Stimulated activated CD4-positive, alpha-beta T cell treated with anti-CD3 and anti-CD28 coated beads, Interleukin-1b, Interleukin-23, amount 100 ng/mL, for 4 hours (primary cell): ENCODE measurements around the gene ASPG.
A peak's percentile ranks its signal among the peaks of the same experiment; 100 is the strongest.

Experiments
- DNase-seq, 2 donors: peaks; one replicate each; pipeline ENCODE4 v3.0.0-alpha.2; 2020; ENCODE audit warnings: low read depth in 2 of 2

ASPG gene

DNA sequence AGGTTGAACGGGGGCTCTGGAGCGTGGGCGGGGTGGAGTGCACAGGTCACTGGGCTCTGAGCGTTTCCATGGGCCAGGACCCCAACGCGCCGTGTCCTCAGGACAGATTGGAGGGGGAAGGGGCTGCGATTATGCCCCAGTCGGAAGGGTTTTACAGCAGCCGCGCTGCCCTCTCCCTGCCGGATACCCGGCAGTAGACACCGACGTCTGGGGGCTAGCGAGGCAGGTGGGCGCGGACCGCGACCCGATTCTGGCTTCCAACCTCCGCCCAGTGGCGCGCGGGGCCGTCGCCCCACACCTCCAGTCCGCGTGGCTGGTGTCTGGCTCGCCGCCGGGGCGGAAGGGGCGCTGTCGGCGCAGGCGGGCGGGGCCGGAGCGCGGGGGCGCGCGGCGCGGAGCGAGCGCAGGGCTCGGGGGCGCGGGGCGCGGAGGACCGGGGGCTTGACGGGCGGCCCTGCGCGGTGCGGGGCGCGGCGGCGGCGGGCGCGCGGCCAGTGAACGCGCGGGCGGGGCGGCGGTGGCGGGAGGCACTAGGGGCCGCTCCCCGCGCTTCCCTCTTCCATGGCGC, 50.5 kb downstream of the ASPG start:
- DNase-seq = no peak

DNA sequence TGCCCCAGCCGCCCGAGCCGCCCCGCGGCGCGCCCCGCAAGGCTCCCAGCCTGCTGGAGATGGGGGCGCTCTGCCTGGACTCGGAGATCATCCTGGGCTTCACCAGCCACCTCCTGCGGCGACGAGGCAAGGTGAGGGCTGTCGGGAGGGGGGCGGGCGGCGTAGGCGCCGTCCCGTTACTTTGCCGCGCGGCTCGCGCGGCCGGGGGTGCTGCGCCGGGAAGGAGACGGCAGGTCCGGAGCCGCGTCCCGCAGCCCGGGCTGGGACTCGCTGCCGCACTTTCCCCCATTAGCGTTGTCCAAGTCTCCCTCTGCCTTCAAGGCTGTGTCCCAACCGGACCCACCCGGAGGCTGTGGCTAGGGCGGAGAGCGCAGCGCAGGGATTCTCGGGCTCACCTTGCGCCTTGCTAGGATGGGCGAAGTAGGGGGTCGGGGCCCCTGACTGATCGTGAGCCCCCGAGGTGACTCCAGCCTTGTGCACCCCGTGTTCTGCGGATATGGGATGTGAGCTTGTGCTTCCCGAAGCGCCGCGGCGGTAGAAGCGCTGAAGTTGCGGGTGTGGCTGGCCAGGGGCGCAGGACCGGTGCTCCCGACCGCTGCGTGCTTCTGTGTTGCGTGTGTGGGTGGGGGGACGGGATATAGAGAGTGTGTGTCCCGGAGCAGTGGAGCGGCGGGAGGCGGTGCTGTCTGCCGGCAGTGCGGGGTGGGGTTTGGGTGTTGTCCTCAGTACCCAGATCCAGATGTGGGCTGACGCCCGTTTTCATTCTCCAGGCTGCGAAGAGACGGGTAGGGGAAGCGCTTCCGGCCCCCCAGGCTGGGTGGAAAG, 51.2 kb downstream of the ASPG start:
- DNase-seq = no peak

DNA sequence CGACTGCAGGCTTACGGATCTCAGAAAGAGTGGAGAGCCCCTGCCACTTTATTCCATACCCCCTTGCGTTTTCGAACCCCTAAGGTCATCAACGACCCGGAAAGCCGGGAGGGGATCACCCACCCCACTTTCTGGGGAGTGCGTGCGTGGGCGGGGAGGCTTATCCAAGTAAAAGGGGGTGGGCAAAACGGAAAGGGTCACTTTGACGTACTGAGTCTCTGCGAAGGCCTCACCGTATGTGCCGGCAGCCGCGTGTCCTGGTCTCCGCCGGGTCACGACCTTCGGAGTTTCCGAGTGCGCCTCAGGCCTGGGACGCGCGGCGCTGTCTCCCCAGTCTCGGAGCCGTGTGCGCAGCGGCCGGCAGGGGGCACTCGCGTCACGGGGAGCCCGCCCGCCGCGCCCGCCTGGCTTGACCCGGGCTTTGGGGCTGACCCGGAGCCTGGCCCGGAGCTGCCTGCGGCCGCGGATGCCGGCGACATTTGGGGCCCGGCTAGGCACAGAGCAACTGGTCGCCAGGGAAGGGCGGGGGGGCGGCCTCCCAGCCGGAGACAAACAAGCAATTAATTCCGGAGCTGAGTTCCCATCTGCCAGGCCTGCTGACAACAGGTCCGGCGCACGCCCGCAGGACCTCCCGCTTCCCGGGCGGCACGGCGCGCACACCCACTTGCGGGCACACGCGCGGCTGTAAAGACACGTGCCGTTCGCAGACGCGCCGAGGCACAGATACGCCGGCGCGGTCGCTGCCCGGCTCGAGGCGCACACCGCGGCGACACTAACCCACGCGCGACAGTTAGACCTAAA, 52.0 kb downstream of the ASPG start:
- DNase-seq = peak; percentile 47 to 63

DNA sequence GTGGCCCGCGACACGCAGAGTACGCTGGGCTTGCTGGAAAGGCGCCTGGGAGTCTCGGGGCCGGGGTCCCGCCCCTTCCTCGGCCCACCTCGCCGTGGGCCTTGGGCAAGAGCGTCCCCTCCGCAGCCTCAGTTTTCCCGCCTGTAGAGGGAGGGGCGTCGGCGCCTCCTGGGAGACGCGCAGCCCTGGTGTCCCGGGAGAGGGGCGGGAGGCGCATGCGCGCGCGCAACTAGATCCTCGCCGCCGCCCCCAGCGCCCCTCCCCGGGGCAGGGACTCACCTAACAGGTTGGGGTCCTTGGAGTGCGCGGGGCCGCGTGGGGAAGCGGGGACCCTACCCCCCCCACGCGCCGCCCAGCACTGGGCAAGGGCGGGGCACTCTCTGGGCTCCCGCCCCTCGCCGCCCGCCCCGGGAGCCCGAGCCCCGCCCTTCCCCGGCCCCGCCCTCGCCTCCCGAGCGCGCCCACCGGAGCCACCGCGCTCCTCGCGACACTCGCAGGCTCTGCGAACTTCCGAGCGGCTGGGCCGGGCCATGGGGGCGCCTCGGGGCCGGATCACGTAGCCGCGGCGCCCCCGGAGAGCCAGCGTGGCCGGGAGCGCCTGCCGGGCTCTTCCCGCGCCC, 52.7 kb downstream of the ASPG start, which contains the start of gene KIF26A:
TSS of gene KIF26A (plus strand) at position 490 of the 620 bp plus-strand sequence. CDS start 136 bp downstream, outside the sequence.
- peak in 1 of 2 donors; percentile 29 for DNase-seq

DNA sequence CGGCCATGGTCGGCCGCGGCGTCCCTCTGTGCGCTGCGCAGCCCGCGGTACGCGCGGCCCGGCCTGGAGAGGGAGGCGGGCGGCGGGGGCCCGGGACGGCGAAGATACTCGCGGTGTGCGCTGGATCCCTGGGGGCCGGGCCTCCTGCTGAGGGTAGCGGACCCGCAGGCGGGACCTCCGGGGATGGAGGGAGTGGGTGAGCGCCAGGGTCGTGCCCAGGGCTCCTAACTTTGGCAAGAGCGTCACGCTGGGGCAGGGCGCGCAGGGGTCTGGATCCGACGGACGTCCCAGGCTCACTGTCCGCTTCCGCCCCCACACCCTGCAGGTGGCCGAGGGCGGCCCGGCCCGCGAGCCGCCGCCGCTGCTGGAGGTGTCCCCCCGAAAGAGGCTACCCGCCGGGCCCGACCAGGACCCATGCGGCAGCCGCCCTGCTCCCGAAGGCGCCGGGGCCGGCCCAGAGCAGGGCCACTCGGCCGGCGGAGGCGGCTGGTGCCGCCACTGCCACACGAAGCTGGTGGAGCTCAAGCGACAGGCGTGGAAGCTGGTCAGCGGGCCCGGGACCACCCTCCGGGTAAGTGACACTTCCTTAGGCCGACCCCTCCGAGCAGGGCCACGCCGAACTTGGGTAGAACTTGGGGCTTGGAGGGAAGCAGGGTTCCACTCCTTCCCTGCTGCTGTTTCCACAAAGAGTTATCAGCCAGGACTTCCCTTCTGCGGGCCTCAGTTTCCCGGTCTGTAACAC, 53.4 kb downstream of the ASPG start:
- no peak for DNase-seq

DNA sequence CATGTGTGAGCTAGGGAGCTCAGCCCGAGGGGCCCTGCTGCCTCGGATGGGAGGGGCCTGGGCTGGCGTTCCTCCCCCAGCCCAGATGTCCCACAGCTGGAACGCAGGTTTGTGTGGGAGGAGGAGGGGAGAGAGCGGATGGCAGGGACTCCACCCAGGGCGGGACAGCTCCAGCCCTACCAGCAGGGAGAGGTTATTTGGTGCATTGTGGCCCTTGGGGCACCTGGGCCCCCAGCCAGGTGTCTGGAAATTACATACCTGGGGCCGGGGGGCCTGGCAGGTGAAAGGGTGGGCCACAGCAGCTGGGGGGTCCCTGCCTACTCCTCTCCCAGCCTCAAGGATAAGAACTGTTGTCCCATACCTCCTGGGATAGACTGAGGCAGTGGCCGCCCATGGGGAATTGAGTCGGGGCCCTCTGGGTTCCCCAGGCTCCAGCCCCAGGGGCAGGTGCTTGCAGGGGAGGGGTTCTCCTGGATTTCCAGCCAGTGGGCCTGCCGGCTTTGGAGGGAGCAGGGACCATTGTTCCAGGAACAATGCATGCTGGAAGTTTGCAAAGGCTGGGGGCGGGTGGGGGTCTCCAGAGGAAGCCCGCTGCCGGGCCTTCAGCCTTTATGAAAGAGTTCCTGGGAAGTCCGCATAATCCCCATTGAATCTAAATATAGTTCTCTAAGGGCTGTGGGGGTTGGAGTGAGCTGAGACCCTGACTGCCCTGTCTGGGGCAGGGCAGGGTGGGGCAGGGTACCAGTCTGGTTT, 54.1 kb downstream of the ASPG start:
- DNase-seq = no peak

DNA sequence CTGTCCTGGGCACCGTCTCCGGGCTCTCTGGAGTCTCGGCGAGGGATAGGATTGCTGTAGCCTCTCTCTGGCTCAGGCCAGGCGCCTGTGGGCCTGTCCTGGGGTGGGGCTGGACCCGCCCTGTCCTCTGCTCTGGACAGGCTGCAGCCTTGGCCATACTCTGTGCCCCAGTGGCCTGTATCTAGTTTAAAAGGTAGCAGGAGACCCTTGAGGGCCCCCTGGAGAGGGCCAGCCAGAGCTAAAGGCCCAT, 54.6 kb downstream of the ASPG start:
- DNase-seq = no peak

DNA sequence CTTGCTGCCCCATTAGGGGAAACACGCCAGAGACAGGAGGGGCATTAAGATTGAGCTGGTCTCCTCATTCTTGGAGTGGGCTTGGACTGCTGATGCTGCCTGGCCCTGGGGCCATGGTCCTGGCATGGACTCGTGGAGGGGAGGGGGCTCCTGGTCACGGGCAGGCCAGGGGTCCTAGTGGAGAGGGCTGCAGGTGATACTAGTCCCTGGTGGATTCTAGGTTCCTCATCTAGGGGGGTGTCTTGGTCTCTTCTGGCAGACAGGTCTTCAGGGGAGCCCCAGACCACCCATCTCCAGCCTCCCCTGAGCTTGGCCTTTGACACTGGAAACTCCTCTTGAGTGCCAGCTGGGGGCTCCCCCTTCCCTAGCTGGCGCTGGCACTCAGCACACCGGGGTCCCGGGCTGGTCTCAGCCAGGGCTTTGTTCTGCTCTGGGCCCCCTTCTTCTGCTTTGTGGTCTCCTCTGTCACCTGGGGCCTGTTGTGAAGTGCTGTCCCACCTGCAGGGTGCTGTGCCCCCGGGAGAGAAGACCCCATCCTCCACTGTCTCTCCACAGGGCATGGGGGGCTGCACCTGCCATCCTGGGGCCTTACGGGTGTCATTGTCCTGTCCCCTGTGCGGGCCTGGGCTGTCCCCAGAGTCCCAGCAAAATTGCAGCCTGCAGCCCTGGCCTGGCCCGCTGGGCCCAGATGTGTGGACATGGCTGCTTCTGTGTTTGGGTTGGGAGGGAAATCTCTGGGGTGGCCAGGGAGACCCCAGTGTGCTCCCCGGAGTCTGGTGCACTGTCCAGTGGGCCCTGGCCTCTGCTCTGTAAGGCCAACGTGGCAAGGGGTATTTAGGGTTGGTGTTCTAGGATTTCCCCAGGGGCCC, 55.2 kb downstream of the ASPG start:
- no peak for DNase-seq

DNA sequence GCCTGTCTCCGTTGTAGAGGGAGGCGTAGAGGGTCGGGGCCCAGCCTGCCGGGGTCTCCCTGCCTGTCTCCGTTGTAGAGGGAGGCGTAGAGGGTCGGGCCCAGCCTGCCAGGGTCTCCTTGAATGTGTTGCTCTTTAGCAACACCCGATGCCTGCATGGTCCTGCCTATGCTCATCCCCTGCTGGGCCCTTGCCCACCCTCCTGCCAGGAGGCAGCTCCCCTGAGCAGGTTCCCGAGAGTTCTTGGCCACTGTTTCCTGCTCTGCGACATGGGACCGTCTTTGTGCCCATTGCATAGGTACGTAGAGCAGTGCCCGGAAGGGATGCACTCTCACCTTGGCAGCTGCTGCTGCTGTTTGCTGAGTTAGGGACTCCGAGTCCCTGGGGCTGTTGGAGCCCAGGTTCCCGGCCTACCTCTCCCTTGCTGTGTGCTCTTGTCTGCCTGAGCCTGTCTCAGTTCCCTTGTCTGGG, 56.2 kb downstream of the ASPG start:
- no peak for DNase-seq

DNA sequence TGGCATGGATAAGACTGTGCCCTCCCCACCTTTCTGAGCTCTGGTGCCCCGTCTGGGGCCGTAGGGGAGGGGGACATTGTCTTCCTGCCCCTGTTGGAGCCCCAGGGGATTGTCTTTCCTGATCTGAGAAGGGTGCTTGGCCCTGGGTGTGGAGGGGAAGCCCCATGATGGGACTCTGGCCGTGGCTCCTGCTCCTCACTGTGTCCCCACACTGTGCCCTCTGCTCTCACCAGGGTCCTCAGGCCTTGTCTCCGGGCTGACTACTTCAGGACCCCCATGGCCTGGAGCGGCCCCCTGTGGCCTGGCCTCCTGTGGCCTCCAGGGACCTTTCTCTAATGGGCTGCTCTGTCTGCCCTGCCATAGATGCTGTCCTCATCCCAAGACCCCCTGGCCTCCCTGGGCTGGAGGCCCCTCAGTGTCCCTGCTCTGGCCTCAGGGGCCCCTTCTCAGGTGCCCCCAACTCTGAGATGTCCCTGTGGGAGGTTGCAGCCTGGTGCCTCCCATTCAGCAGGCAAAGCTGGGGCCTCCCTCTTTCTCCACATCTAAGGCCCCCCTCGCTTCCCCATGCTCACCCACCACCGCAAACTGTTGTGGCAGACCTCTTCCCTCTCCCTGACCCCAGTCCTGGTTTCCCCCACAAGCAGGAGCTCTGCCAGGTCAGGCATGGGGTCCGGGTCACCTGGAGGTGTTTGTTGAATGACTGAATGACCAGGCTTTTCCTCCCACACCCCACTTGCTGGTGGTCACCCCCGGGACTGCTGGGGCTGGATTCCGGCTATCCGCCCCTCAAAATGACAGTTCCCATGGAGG, 56.8 kb downstream of the ASPG start:
- no peak for DNase-seq

DNA sequence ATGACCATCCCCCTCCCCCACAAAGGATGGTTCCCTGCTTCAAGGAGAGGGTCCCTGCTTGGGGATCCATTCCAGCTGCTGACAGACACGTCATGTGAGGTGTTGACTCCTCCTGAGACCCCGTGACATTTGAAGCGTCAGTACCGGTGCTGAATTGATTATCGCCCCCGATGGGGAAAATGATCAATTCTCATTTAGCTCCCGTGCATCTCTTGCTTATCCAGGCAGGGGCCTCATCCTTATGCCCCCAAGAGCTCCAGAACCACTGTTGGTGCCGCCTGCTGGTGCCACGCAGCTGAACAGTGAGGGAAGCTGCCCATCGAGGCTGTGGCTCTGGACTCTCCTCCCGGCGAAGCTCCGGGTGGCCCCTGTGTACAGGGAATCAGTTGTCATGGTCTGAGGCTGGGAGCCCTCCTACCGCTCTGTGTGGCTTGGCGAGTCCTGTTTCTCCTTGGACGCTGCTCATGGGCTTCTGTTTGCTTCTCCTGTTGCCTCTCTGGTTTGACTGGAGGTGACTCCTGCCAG, 57.5 kb downstream of the ASPG start:
- no peak for DNase-seq

DNA sequence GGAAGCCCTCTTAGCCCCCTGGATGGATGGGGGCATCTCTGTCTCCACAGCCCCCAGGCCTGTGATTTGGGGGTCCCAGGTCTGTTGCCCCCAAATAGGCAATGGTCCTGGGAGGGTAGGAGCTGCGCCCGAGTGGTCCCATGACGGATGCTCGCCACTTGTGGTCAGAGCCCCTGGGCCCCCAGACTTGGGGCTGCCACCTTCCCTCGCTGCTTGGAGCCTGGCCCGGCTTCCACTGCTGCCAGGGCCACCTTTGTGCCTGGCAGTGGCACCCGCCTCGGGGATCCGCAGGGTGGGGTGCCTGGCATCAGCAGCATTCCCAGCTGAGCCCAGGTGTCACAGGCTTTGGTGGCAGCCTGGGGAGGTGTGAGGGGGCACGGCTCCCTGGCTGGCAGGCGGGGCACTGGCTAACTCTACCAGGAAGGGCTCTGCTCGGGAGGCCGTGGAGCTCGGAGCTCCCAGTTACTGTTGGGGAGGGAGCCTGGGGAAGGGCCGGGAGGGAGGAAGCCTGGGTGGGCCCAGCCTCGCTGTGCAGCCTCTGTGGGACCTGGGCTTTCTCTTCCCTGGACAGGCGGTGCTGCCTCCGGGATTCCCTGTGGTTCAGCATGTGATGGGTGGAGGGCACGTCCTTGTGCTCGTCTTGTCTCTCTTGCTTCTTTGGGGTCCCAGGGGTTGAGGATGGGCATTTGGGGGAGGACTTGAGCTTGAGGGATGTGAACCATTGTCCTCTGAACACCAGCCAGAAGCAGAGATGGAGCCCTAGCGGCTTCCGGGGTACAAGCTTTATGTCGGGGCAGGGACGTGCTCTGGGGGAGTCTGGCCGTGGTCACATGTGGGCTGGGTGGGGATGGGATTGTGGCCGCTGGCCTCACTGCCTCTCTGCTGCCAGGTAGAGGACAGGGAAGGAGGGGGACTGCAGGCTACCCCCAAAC, 58.3 kb downstream of the ASPG start:
- DNase-seq = no peak

DNA sequence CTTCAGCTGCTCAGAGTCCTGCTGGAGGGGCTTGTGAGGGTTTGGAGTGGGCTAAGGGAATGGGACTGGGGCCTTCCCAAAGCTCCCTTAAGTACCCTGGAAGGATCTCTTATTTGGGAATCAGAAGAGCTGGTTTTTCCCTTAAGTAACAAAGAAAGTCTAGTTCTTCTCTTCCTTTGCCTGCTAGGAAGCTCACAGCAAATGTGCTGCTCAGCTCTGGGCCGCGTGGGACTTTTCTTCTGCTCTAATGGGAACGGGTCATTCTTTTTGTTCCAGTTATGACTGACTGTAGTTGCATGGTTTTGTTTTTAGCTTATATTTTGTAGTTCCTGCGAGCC, 58.9 kb downstream of the ASPG start:
- DNase-seq = no peak

DNA sequence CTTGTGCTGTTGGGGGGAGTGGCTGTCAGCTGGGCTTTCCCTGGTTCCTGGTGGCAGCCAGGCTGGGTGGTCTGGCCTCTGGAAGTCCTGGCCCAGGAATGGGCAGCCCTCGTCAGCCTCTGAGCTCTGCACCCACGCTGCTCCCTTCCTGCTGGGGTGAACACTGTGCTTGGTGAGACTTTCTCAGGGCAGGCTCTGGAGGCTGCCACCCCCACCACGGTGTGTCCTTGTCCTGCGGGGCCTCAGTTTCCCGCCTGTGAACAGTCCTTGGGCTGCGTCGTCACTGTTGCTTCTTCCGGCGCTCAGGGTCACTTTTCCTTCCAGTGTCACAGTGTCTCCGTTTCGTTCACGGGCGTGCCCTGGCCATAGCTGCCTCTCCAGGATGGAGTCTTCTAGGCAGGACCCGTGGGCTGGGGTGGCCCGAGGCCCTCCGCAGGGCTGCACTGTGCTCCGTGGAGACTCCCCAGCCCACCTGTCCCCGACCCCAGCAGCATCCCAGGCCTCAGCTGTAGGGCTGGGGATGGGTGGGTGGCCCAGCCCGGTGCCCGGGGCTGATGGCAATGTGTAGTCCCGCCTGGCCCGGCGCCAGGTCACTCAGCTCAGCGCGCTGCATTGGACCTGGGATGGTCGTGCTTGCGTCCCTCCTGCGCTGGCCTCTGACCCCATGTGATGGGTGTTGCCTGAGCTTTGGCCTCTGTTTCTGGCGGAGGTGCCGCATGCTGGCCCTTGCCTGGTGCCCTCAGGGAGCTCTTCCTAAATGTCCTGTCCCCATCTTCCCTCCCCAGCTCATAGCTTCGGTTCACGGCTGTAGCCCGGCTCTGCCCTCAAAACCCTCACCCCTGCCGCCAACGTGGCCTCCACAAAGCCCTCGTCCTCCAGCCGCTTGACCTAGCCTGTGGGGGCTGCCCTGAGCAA, 59.7 kb downstream of the ASPG start:
- DNase-seq = no peak

DNA sequence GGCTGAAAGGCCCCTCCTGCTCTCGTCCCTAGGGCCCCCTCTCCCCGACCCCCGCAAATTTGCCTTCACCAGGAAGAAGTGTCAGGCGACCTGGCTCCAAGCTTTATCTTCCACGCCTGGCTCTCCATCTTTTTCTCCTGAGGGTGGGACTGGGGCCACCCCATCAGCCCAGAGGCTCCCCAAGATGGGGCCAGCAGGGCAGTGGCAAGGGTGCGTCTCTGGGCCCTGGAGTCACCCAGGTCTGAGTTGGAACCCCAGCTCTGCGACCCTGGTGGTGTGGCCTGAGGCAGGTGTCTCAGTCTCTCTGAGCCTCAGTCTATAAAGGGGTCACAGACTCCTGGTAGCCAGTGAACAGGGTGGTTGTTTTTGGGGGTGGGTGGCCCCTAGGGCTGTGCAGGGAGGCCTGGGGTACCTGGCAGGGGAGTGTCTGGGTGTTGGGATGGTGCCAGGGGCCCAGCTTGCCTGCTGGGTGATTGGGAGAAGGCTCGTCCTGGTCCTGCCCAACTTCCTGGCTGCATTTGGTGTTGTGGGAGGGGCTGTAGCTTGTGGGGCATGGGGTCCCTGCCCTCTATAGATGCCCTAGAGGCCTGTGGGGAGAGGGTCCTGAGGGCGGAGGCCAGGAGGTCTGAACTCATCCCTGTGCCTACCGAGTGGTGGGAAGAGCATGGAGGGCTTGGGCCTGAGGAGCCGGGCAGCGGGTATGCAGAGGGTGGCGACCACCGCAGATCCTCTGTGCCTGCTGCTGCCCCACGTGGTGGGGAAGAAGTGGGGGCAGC, 60.5 kb downstream of the ASPG start:
- DNase-seq = no peak
